ENCODE data around the gene OR11L1. TPM values are rescaled to one million over a fixed set of nuclear protein-coding genes. Genes with fewer than 3 reads are reported as not detected.

Gene OR11L1
- total RNA-seq, 1 donor from 2014 or later, result not detected

- H3K4me2 ChIP-seq (ENCODE audit: low read length), result no peak overlapping the region
- no peaks in the 10 kb centered on the region for H3K36me3 Mint-ChIP-seq (ENCODE audit: low read depth, unreplicated experiment)
- FAIRE-seq (no peak), DNase-seq (ENCODE audit: low read depth) (no peak)
- peaks cover 3% of the 10 kb centered on the region for H3K9me3 ChIP-seq (ENCODE audit: insufficient read depth, low read depth, low read length)
- no peak overlapping the region for H3K9ac ChIP-seq (ENCODE audit: low read length)
- no peaks in the 10 kb centered on the region for H3K79me2 ChIP-seq (ENCODE audit: insufficient read depth, low read length)
- H3K27ac Mint-ChIP-seq (ENCODE audit: unreplicated experiment), result no peak overlapping the region
- no peak overlapping the region for H3K4me3 Mint-ChIP-seq (ENCODE audit: unreplicated experiment)
- no peak overlapping the region for H3K4me3 ChIP-seq (ENCODE audit: insufficient read depth, low read depth, low read length)
- H3K9me3 Mint-ChIP-seq (ENCODE audit: unreplicated experiment), result peaks cover 7% of the 10 kb centered on the region
- H4K20me1 ChIP-seq (ENCODE audit: insufficient read depth, low read length), result no peaks in the 10 kb centered on the region
- H3K36me3 ChIP-seq (ENCODE audit: insufficient read depth, low read length), result no peaks in the 10 kb centered on the region
- no peak overlapping the region for H3K27ac ChIP-seq (ENCODE audit: low read depth, low read length)
- no peaks in the 10 kb centered on the region for H3K4me1 Mint-ChIP-seq (ENCODE audit: low read depth, unreplicated experiment)
- H3K4me1 ChIP-seq (ENCODE audit: insufficient read depth, low read length), result no peaks in the 10 kb centered on the region
- H2AFZ ChIP-seq (ENCODE audit: low read depth, low read length), result no peak overlapping the region
- no peaks in the 10 kb centered on the region for H3K27me3 ChIP-seq (ENCODE audit: insufficient read depth, low read length)
- H3K27me3 Mint-ChIP-seq (ENCODE audit: low read depth, unreplicated experiment), result no peaks in the 10 kb centered on the region
- TF ChIP-seq EZH2 (IDR thresholded peaks at IDR 0.05; ENCODE audit: insufficient read depth, low read length), result no peak
- TF ChIP-seq CTCF (IDR thresholded peaks at IDR 0.05; ENCODE audit: insufficient read depth, low read depth, low read length), result no peak
Observed at GRCh38 chr1:247829656-247830055, 12.0 kb downstream of the OR11L1 start.

GRCh38 chr1:247825362-247825761, 16.3 kb downstream of the OR11L1 start:
- H3K36me3 ChIP-seq (ENCODE audit: insufficient read depth, low read length), result no peaks in the 10 kb centered on the region
- H3K9ac ChIP-seq (ENCODE audit: low read length), result no peak overlapping the region
- H3K27me3 ChIP-seq (ENCODE audit: insufficient read depth, low read length), result no peaks in the 10 kb centered on the region
- no peaks in the 10 kb centered on the region for H3K27me3 Mint-ChIP-seq (ENCODE audit: low read depth, unreplicated experiment)
- no peak overlapping the region for H3K4me3 Mint-ChIP-seq (ENCODE audit: unreplicated experiment)
- H3K36me3 Mint-ChIP-seq (ENCODE audit: low read depth, unreplicated experiment), result no peaks in the 10 kb centered on the region
- DNase-seq (ENCODE audit: low read depth) (no peak), FAIRE-seq (no peak)
- no peaks in the 10 kb centered on the region for H3K9me3 Mint-ChIP-seq (ENCODE audit: unreplicated experiment)
- H3K4me1 ChIP-seq (ENCODE audit: insufficient read depth, low read length), result no peaks in the 10 kb centered on the region
- H2AFZ ChIP-seq (ENCODE audit: low read depth, low read length), result no peak overlapping the region
- TF ChIP-seq EZH2 (IDR thresholded peaks at IDR 0.05; ENCODE audit: insufficient read depth, low read length), result no peak
- TF ChIP-seq CTCF (IDR thresholded peaks at IDR 0.05; ENCODE audit: insufficient read depth, low read depth, low read length), result no peak
- no peaks in the 10 kb centered on the region for H3K4me1 Mint-ChIP-seq (ENCODE audit: low read depth, unreplicated experiment)
- H3K4me3 ChIP-seq (ENCODE audit: insufficient read depth, low read depth, low read length), result no peak overlapping the region
- no peaks in the 10 kb centered on the region for H4K20me1 ChIP-seq (ENCODE audit: insufficient read depth, low read length)
- no peak overlapping the region for H3K27ac ChIP-seq (ENCODE audit: low read depth, low read length)
- no peak overlapping the region for H3K4me2 ChIP-seq (ENCODE audit: low read length)
- H3K79me2 ChIP-seq (ENCODE audit: insufficient read depth, low read length), result no peaks in the 10 kb centered on the region
- H3K27ac Mint-ChIP-seq (ENCODE audit: unreplicated experiment), result no peak overlapping the region
- H3K9me3 ChIP-seq (ENCODE audit: insufficient read depth, low read depth, low read length), result peaks cover 3% of the 10 kb centered on the region

- no peak for FAIRE-seq
- Mint-ChIP-seq H3K4me3 (ENCODE audit: unreplicated experiment) (no peak within 1 kb of the TSS), H3K27ac (ENCODE audit: unreplicated experiment) (no peak within 1 kb of the TSS)
Observed at GRCh38 chr1:247824023-247824422, 17.7 kb downstream of the OR11L1 start, which contains the start of gene OR14A16. Gene OR14A16, minus strand, starts transcription at chr1:247824119. Its CDS starts 8,390 bp downstream, at chr1:247815729.

More at GRCh38 chr1:247824023-247824422, 17.7 kb downstream of the OR11L1 start, which contains the start of gene OR14A16:
- no peak within 1 kb of the TSS for H3K27ac ChIP-seq (ENCODE audit: low read depth, low read length)
- H3K4me2 ChIP-seq (ENCODE audit: low read length), result no peak within 1 kb of the TSS
- no peaks in the 10 kb centered on the region for H3K36me3 Mint-ChIP-seq (ENCODE audit: low read depth, unreplicated experiment)
- H4K20me1 ChIP-seq (ENCODE audit: insufficient read depth, low read length), result no peaks in the 10 kb centered on the region
- no peaks in the 10 kb centered on the region for H3K9me3 Mint-ChIP-seq (ENCODE audit: unreplicated experiment)
- H3K4me3 ChIP-seq (ENCODE audit: insufficient read depth, low read depth, low read length), result no peak within 1 kb of the TSS
- H3K27me3 Mint-ChIP-seq (ENCODE audit: low read depth, unreplicated experiment), result no peaks in the 10 kb centered on the region
- H3K79me2 ChIP-seq (ENCODE audit: insufficient read depth, low read length), result no peaks in the 10 kb centered on the region
- no peaks in the 10 kb centered on the region for H3K9me3 ChIP-seq (ENCODE audit: insufficient read depth, low read depth, low read length)
- H3K9ac ChIP-seq (ENCODE audit: low read length), result no peak within 1 kb of the TSS
- H2AFZ ChIP-seq (ENCODE audit: low read depth, low read length), result no peak within 1 kb of the TSS
- no peaks in the 10 kb centered on the region for H3K4me1 ChIP-seq (ENCODE audit: insufficient read depth, low read length)
- H3K4me1 Mint-ChIP-seq (ENCODE audit: low read depth, unreplicated experiment), result no peaks in the 10 kb centered on the region
- H3K27me3 ChIP-seq (ENCODE audit: insufficient read depth, low read length), result no peaks in the 10 kb centered on the region
- TF ChIP-seq CTCF (IDR thresholded peaks at IDR 0.05; ENCODE audit: insufficient read depth, low read depth, low read length) (no peak), EZH2 (IDR thresholded peaks at IDR 0.05; ENCODE audit: insufficient read depth, low read length) (no peak)
- no peak for DNase-seq (ENCODE audit: low read depth)
- H3K36me3 ChIP-seq (ENCODE audit: insufficient read depth, low read length), result no peaks in the 10 kb centered on the region
